ENCODE results near the gene DPP9. TPM values are rescaled to one million over a fixed set of nuclear protein-coding genes. Genes with fewer than 3 reads are reported as not detected.

DPP9 gene
- total RNA-seq (10 to 100 TPM; 86.9 to 93.9 TPM), polyA plus RNA-seq (10 to 100 TPM; 10.7 to 31.6 TPM)

DNA sequence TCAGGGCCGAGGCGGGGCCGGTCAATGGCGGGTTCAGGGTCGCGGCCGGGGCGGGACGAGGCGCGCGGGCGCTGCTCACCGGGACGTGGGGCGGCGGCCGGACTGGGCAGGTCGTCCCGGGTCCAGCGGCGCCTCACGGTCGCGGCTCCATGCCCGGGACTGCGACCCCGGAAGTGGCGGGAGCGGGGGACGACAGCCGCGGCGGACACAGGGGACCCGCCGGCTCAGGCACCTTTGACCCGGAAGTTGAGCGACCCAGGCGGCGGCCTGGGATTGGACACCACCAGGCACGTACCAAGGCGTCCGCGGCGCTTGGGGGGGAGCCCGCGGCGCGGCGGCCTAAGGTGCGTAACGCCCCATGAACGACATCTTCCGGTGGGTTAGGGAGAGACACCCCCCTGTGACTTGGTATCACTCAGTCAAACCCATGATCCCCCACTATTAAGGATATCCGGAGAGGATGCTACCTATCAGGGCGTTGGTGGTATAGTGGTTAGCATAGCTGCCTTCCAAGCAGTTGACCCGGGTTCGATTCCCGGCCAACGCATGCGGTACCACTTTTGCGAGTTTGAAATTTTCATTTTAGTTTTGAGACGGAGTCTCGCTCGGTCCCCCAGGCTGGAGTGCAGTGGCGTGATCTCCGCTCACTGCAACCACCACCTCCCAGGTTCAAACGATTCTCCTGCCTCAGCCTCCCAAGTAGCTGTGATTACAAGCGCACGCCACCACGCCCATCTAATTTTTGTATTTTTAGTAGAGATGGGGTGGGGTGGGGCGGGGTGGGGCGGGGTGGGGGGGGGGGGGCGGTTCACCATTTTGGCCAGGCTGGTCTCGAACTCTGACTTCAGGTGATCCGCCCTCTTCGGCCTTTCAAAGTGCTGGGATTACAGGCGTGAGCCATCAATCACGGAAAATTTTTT, at the start of gene DPP9:
TSS of gene DPP9 (minus strand) at position 248 of the 920 bp plus-strand sequence. CDS start 3,936 bp downstream, outside the sequence.
- H3K4me1 ChIP-seq (ENCODE audit: insufficient read depth, low read length) = peaks cover 36% of the 10 kb centered on the region
- DNase-seq = peak; percentile 98 to 99 (median 99)
- Mint-ChIP-seq H3K4me1 (peaks cover 15 to 47% (median 31%) of the 10 kb centered on the region in 4 donors), H3K9me3 (peaks cover 0 to 15% (median 3%) of the 10 kb centered on the region in 8 donors), H3K4me3 (peak within 1 kb of the TSS; percentile 90 to 97 (median 93)), H3K27ac (peak within 1 kb of the TSS; percentile 95 to 100 (median 98)), H3K36me3 (peaks cover 5 to 36% of the 10 kb centered on the region in 2 donors), H3K27me3 (peaks cover 4 to 10% of the 10 kb centered on the region in 2 donors)
- H3K4me3 ChIP-seq (ENCODE audit: low read length in 2 of 2) = peak within 1 kb of the TSS; percentile 89 to 96
- POLR2A ChIA-PET (ENCODE audit: partially characterized antibody) = interaction anchor here (0.8 to 4.8 kb wide), 10 partner anchors 45 to 477 kb away, joined by 3 to 76 read pairs (median 6); partner anchors contain the start of genes FEM1A, HDGFL2, KDM4B and MPND
- H3K36me3 ChIP-seq (ENCODE audit: insufficient read depth, low read length) = peaks cover 22% of the 10 kb centered on the region
- intact Hi-C loops (cut with micrococcal nuclease) = loop anchor here (1.0 to 5.0 kb wide), 6 partner anchors 54 to 542 kb away; partner anchors contain the start of genes ANKRD24, CHAF1A, FEM1A and MYDGF
- H3K27me3 ChIP-seq (ENCODE audit: insufficient read depth, low read length) = no peaks in the 10 kb centered on the region
- no peaks in the 10 kb centered on the region for H3K9me3 ChIP-seq (ENCODE audit: control insufficient read depth in 1 of 2, low read length in 2 of 2)
- H3K27ac ChIP-seq (ENCODE audit: low read depth, low read length) = peak within 1 kb of the TSS; percentile 86
- CTCF ChIA-PET (ENCODE audit: partially characterized antibody) = interaction anchor here (0.6 to 11.3 kb wide), 7 partner anchors 9 to 885 kb away, joined by 3 to 162 read pairs (median 3); partner anchors contain the start of gene FEM1A

DNA sequence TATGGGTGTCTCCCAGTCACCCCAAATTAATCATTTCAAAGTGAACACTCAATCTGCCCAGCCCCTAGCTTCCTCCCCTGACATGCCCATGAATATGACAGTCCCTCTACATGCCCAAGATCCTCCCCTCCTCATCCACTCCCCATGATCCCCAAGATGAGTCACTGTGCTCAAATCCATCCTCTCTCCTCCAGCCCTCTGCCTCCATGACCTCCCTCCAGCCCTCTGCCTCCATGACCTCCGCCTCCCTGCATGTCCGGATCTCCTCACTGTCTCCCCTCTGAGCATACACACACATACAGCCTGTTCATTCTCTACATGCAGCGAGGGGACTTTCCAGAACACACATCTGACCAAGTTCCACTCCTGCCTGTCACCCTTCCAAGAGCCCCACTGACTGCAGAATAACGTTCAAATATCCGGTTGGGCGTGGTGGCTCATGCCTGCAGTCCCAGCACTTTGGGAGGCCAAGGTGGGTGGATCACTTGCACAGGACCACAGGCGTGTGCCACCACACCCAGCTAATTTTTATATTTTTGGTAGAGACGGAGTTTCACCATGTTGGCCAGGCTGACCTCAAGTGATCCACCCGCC, 49.5 kb upstream of the DPP9 start:
- no peak overlapping the region for H3K27ac ChIP-seq (ENCODE audit: low read depth, low read length)

DNA sequence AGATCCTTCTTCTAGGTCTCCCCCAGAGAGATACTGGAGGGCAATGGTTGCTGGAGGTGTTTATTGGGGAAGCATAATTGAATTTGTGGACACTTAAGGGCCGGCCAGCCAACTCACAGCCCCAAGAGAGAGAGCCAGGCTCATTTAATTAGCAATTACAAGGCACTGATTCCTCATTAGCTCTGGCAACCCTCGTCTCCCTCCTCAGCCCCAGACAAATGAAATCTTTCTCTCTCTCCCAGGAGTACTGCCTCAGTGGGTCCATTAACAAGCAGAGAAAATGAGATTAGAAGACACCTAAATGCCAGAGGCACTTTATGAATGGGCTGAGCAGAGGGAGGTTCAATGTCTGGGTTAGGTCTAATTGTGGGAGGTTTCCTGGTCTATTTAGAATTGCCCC, 48.9 kb upstream of the DPP9 start:
- H3K9me3 ChIP-seq (ENCODE audit: control insufficient read depth in 1 of 2, low read length in 2 of 2) = no peaks in the 10 kb centered on the region
- no peaks in the 10 kb centered on the region for H3K36me3 ChIP-seq (ENCODE audit: insufficient read depth, low read length)
- peaks cover 0 to 3% of the 10 kb centered on the region in 2 donors for H3K36me3 Mint-ChIP-seq
- intact Hi-C loops (cut with micrococcal nuclease) = no loop called here
- no peak overlapping the region for H3K4me3 Mint-ChIP-seq
- peaks cover 2 to 6% (median 4%) of the 10 kb centered on the region in 4 donors for H3K4me1 Mint-ChIP-seq
- ChIA-PET POLR2A (ENCODE audit: partially characterized antibody) (no interaction called here), CTCF (ENCODE audit: partially characterized antibody) (no interaction called here)
- H3K4me3 ChIP-seq (ENCODE audit: low read length in 2 of 2) = no peak overlapping the region
- no peaks in the 10 kb centered on the region for H3K4me1 ChIP-seq (ENCODE audit: insufficient read depth, low read length)
- no peaks in the 10 kb centered on the region for H3K27me3 ChIP-seq (ENCODE audit: insufficient read depth, low read length)
- no peak overlapping the region for H3K27ac Mint-ChIP-seq
- peaks cover 14 to 27% of the 10 kb centered on the region in 2 donors for H3K27me3 Mint-ChIP-seq
- no peak for DNase-seq
- no peak overlapping the region for H3K27ac ChIP-seq (ENCODE audit: low read depth, low read length)
- peaks cover 0 to 5% (median 0%) of the 10 kb centered on the region in 8 donors for H3K9me3 Mint-ChIP-seq

More for the DNA sequence above, 49.5 kb upstream of the DPP9 start:
- POLR2A ChIA-PET (ENCODE audit: partially characterized antibody) = no interaction called here
- CTCF ChIA-PET (ENCODE audit: partially characterized antibody) = no interaction called here
- Mint-ChIP-seq H3K4me1 (peaks cover 2 to 6% (median 4%) of the 10 kb centered on the region in 4 donors), H3K27ac (no peak overlapping the region), H3K36me3 (peaks cover 0 to 3% of the 10 kb centered on the region in 2 donors), H3K9me3 (peaks cover 0 to 5% (median under 1%) of the 10 kb centered on the region in 8 donors), H3K27me3 (peaks cover 14 to 25% of the 10 kb centered on the region in 2 donors), H3K4me3 (no peak overlapping the region)
- DNase-seq = no peak
- Histone ChIP-seq H3K4me1 (ENCODE audit: insufficient read depth, low read length) (no peaks in the 10 kb centered on the region), H3K36me3 (ENCODE audit: insufficient read depth, low read length) (no peaks in the 10 kb centered on the region), H3K27me3 (ENCODE audit: insufficient read depth, low read length) (no peaks in the 10 kb centered on the region), H3K4me3 (ENCODE audit: low read length in 2 of 2) (no peak overlapping the region), H3K9me3 (ENCODE audit: control insufficient read depth in 1 of 2, low read length in 2 of 2) (no peaks in the 10 kb centered on the region)
- intact Hi-C loops (cut with micrococcal nuclease) = no loop called here

DNA sequence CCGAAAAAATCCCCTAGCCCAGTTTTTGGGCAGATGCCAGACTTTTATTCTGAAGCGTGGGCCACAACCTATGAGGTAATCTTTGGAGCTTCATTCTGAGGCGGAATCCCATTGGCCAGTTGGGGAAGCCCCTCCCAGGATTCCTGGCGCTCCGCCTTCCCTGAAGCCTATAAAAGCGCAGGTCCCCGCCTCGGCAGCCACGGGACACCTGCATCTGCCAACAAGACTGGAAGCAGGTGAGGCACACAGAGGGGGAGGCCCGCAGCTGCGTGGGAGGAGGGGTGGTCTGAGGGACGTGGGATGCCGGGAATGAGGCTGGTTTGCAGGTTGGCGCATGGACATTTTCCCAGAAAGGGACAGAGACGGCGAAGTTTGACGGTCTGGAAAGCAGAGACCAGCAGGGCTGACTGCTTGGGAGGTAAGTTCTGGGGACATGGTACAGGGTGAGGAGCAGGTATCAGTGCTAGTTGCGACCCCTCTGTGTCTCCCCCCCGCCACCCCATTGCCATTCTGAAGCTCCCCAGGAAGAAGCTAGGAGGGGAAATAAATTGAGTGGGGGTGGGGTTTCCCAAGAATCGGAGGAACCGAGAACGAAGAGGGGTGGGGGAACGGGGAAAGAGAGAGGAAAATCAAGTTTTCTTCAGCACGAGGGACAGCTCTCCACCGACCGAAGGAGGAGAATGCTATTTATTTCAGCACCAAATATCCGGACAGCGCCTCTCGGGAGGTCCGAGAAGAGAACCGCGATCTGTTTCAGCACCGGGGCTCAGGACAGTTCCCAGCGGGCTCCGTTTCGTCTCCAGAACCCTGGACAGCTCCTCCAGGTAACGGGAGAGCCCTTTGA, 45.5 kb upstream of the DPP9 start:
- H3K9me3 Mint-ChIP-seq = peaks cover 0 to 2% (median 0%) of the 10 kb centered on the region in 8 donors
- no peak overlapping the region for H3K4me3 ChIP-seq (ENCODE audit: low read length in 2 of 2)
- no peaks in the 10 kb centered on the region for H3K36me3 ChIP-seq (ENCODE audit: insufficient read depth, low read length)
- H3K4me1 Mint-ChIP-seq = peaks cover 2 to 6% (median 4%) of the 10 kb centered on the region in 4 donors
- H3K27ac Mint-ChIP-seq = peak overlapping the region in 4 of 7 donors; percentile 61 to 79 (median 78)
- no peaks in the 10 kb centered on the region for H3K9me3 ChIP-seq (ENCODE audit: control insufficient read depth in 1 of 2, low read length in 2 of 2)
- POLR2A ChIA-PET (ENCODE audit: partially characterized antibody) = interaction anchor here (1.6 kb wide), 1 partner anchor 46 kb away, joined by 4 read pairs; the partner anchor contains the start of gene DPP9
- no peaks in the 10 kb centered on the region for H3K4me1 ChIP-seq (ENCODE audit: insufficient read depth, low read length)
- intact Hi-C loops (cut with micrococcal nuclease) = loop anchor here (1.0 kb wide), 1 partner anchor 22 kb away; the partner anchor contains the start of gene FEM1A
- DNase-seq = peak; percentile 79 to 88 (median 80)
- H3K27me3 ChIP-seq (ENCODE audit: insufficient read depth, low read length) = no peaks in the 10 kb centered on the region
- peaks cover 11 to 22% of the 10 kb centered on the region in 2 donors for H3K27me3 Mint-ChIP-seq
- CTCF ChIA-PET (ENCODE audit: partially characterized antibody) = interaction anchor here (0.7 kb wide), 1 partner anchor 43 kb away, joined by 3 read pairs; no protein-coding TSS in a partner anchor
- H3K36me3 Mint-ChIP-seq = no peaks in the 10 kb centered on the region
- no peak overlapping the region for H3K4me3 Mint-ChIP-seq
- no peak overlapping the region for H3K27ac ChIP-seq (ENCODE audit: low read depth, low read length)

DNA sequence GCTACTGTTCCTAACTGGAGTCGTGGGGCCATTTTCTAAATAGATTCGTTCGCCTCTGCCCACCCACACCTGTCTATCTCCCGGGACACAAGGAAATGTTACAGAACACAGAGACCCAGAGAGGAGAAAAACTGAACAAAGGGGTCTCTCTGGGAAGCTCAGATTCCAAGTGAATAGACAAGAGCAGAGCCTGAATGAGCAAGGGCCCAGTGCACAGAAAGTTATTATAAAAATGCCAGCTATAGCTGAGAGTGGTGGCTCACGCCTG, 40.7 kb upstream of the DPP9 start:
- ChIA-PET POLR2A (ENCODE audit: partially characterized antibody) (no interaction called here), CTCF (ENCODE audit: partially characterized antibody) (no interaction called here)
- no peak overlapping the region for H3K27ac ChIP-seq (ENCODE audit: low read depth, low read length)
- H3K4me3 ChIP-seq (ENCODE audit: low read length in 2 of 2) = no peak overlapping the region
- Mint-ChIP-seq H3K4me3 (no peak overlapping the region), H3K4me1 (peaks cover 0 to 11% (median 6%) of the 10 kb centered on the region in 4 donors), H3K27me3 (peaks cover 17 to 19% of the 10 kb centered on the region in 2 donors), H3K27ac (no peak overlapping the region), H3K9me3 (no peaks in the 10 kb centered on the region), H3K36me3 (no peaks in the 10 kb centered on the region)
- intact Hi-C loops (cut with micrococcal nuclease) = no loop called here
- peaks cover 5% of the 10 kb centered on the region for H3K27me3 ChIP-seq (ENCODE audit: insufficient read depth, low read length)
- DNase-seq = no peak
- no peaks in the 10 kb centered on the region for H3K9me3 ChIP-seq (ENCODE audit: control insufficient read depth in 1 of 2, low read length in 2 of 2)
- H3K4me1 ChIP-seq (ENCODE audit: insufficient read depth, low read length) = peaks cover 7% of the 10 kb centered on the region
- H3K36me3 ChIP-seq (ENCODE audit: insufficient read depth, low read length) = no peaks in the 10 kb centered on the region

DNA sequence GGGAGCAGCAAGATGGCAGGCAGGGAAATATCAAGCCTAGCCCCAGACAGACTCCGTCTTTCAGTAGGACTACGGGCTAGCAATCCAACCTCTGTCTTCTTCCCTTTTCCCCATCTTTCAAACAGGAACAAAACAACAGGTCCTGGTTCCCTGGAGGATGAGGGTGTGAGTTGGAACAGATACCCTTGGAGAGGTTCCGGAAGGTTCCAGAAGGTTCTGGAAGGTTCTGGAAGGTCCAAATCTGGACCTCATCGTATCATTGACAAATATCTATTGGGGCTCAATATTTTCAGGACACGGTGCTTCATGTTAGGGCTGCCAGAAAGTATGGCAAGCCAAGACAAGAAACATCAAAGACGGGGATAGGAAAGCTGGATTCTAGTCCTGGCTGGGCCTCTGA, 39.4 kb upstream of the DPP9 start:
- peaks cover 14 to 22% of the 10 kb centered on the region in 2 donors for H3K27me3 Mint-ChIP-seq
- H3K36me3 Mint-ChIP-seq = no peaks in the 10 kb centered on the region
- no peaks in the 10 kb centered on the region for H3K36me3 ChIP-seq (ENCODE audit: insufficient read depth, low read length)
- no peak overlapping the region for H3K4me3 Mint-ChIP-seq
- H3K4me3 ChIP-seq (ENCODE audit: low read length in 2 of 2) = no peak overlapping the region
- H3K27ac Mint-ChIP-seq = no peak overlapping the region
- ChIA-PET CTCF (ENCODE audit: partially characterized antibody) (interaction anchor here (1.9 kb wide), 1 partner anchor 28 kb away, joined by 4 read pairs; the partner anchor contains the start of gene FEM1A), POLR2A (ENCODE audit: partially characterized antibody) (no interaction called here)
- intact Hi-C loops (cut with micrococcal nuclease) = no loop called here
- peaks cover 7% of the 10 kb centered on the region for H3K4me1 ChIP-seq (ENCODE audit: insufficient read depth, low read length)
- no peak for DNase-seq
- H3K9me3 ChIP-seq (ENCODE audit: control insufficient read depth in 1 of 2, low read length in 2 of 2) = no peaks in the 10 kb centered on the region
- H3K27me3 ChIP-seq (ENCODE audit: insufficient read depth, low read length) = peaks cover 7% of the 10 kb centered on the region
- no peak overlapping the region for H3K27ac ChIP-seq (ENCODE audit: low read depth, low read length)
- H3K9me3 Mint-ChIP-seq = peaks cover 0 to 4% (median 0%) of the 10 kb centered on the region in 8 donors
- peaks cover 0 to 14% (median 8%) of the 10 kb centered on the region in 4 donors for H3K4me1 Mint-ChIP-seq

Measured in CD4-positive, alpha-beta memory T cell (primary cell).